ENCODE measurements around the gene HACD2.
A peak's percentile ranks its signal among the peaks of the same experiment; 100 is the strongest.
"Not testable (repeated sequence)": the region's sequence is repeated elsewhere in the genome, so short reads cannot be mapped to it uniquely, and the experiment has no call there.

HACD2 gene

GRCh38 chr3:123610331-123610730, 25.5 kb upstream of the HACD2 start:
- no peak for DNase-seq

- DNase-seq: no peak
Measured at GRCh38 chr3:123609063-123609462, 24.2 kb upstream of the HACD2 start.

- DNase-seq: no peak
Measured at GRCh38 chr3:123608263-123608937, 23.5 kb upstream of the HACD2 start.

GRCh38 chr3:123606527-123606926, 21.7 kb upstream of the HACD2 start:
- no peak for DNase-seq

- DNase-seq: peak; percentile 51
Measured at GRCh38 chr3:123605789-123606234, 21.0 kb upstream of the HACD2 start.

GRCh38 chr3:123603153-123603552, 18.3 kb upstream of the HACD2 start:
- not testable (repeated sequence) for DNase-seq

GRCh38 chr3:123602325-123602724, 17.5 kb upstream of the HACD2 start:
- DNase-seq: peak; percentile 96

GRCh38 chr3:123600863-123601262, 16.0 kb upstream of the HACD2 start:
- DNase-seq: not testable (repeated sequence)

- DNase-seq: no peak
Measured at GRCh38 chr3:123597561-123597960, 12.7 kb upstream of the HACD2 start.

- no peak for DNase-seq
Measured at GRCh38 chr3:123595396-123596180, 10.7 kb upstream of the HACD2 start.

- DNase-seq: no peak
Measured at GRCh38 chr3:123593381-123593780, 8.5 kb upstream of the HACD2 start.

- no peak for DNase-seq
Measured at GRCh38 chr3:123590685-123591450, 6.0 kb upstream of the HACD2 start.

- no peak for DNase-seq
Measured at GRCh38 chr3:123587401-123587800, 2.5 kb upstream of the HACD2 start.

GRCh38 chr3:123586968-123587367, 2.1 kb upstream of the HACD2 start:
- peak; percentile 64 for DNase-seq

GRCh38 chr3:123586131-123586530, 1.3 kb upstream of the HACD2 start:
- peak; percentile 73 for DNase-seq

GRCh38 chr3:123584284-123584987, 417 bp downstream of the HACD2 start:
- no peak for DNase-seq

- DNase-seq: no peak
Measured at GRCh38 chr3:123583561-123583960, 1.3 kb downstream of the HACD2 start.

GRCh38 chr3:123582315-123582714, 2.5 kb downstream of the HACD2 start:
- DNase-seq: no peak

- DNase-seq: peak; percentile 9
Measured at GRCh38 chr3:123576122-123576521, 8.7 kb downstream of the HACD2 start.

GRCh38 chr3:123571973-123572365, 12.9 kb downstream of the HACD2 start:
- DNase-seq: no peak

- no peak for DNase-seq
Measured at GRCh38 chr3:123571264-123571972, 13.4 kb downstream of the HACD2 start.

GRCh38 chr3:123568875-123569274, 16.0 kb downstream of the HACD2 start:
- DNase-seq: no peak
